GM10266 (cell line): ENCODE measurements around the gene ASTN2.
A peak's percentile ranks its signal among the peaks of the same experiment; 100 is the strongest.
"Not testable (repeated sequence)": the region's sequence is repeated elsewhere in the genome, so short reads cannot be mapped to it uniquely, and the experiment has no call there.

Experiments
- DNase-seq: peaks from one replicate; pipeline ENCODE4 v3.0.0; 2012; ENCODE audit errors: extremely low spot score
- TF ChIP-seq, protein P1 (sequence below): IDR thresholded peaks from 2 replicates; pipeline ENCODE4 v1.5.1; 2012; ENCODE audit warnings: mild to moderate bottlenecking, low read depth; ENCODE audit not compliant: control insufficient read depth, insufficient read depth; ENCODE audit errors: missing control alignments

ASTN2 gene

DNA sequence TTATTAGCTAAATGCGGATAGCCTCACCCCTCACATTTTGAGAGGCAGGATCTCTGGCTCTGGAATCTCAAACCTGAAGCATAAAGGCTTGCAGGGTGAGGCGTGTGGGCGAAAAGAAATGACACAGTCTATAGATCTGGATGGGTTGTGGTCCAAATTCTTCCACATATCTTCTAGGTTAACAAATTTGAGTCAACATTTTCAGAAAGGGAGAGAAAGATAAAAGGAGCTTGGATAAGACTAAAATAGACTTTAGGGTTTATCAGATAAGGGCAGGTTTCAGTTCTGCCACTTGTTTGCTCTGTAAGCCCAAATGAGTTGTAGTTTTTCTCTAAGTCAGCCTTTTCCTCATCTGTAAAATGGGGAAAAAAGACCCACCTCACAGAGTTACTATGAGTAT is 506.9 kb downstream of the ASTN2 start:
- DNase-seq = no peak
- TF ChIP-seq, protein P1, sequence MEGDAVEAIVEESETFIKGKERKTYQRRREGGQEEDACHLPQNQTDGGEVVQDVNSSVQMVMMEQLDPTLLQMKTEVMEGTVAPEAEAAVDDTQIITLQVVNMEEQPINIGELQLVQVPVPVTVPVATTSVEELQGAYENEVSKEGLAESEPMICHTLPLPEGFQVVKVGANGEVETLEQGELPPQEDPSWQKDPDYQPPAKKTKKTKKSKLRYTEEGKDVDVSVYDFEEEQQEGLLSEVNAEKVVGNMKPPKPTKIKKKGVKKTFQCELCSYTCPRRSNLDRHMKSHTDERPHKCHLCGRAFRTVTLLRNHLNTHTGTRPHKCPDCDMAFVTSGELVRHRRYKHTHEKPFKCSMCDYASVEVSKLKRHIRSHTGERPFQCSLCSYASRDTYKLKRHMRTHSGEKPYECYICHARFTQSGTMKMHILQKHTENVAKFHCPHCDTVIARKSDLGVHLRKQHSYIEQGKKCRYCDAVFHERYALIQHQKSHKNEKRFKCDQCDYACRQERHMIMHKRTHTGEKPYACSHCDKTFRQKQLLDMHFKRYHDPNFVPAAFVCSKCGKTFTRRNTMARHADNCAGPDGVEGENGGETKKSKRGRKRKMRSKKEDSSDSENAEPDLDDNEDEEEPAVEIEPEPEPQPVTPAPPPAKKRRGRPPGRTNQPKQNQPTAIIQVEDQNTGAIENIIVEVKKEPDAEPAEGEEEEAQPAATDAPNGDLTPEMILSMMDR = no peak

- no peak for DNase-seq
- TF ChIP-seq, protein P1 = no peak
Observed at GRCh38 chr9:116905171-116905588, 509.7 kb downstream of the ASTN2 start.

- TF ChIP-seq, protein P1 = peak; percentile 9
- no peak for DNase-seq
Observed at GRCh38 chr9:116904165-116904564, 510.7 kb downstream of the ASTN2 start.

GRCh38 chr9:116901260-116901659 is 513.6 kb downstream of the ASTN2 start:
- no peak for DNase-seq
- TF ChIP-seq, protein P1 = no peak

DNA sequence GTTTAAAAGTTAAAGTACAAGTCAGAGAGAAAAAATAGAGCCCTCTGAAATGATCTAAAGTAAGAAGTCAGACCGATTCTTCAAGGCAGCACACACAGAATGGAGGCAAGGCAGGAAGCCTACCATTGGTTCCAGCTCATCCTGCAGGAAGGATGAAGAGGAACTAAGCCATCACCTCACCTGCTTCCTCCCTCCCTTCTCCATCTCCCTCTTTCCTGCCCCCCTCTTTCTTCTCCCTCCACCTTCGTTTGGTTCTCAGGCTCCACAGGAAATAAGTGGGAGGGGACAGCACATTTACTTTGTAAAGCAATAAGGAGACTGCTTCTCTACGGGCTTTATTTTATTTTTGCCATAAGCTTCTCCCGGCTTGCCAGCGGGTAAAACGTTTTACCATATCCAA is 514.3 kb downstream of the ASTN2 start:
- DNase-seq = no peak
- TF ChIP-seq, protein P1 = no peak

DNA sequence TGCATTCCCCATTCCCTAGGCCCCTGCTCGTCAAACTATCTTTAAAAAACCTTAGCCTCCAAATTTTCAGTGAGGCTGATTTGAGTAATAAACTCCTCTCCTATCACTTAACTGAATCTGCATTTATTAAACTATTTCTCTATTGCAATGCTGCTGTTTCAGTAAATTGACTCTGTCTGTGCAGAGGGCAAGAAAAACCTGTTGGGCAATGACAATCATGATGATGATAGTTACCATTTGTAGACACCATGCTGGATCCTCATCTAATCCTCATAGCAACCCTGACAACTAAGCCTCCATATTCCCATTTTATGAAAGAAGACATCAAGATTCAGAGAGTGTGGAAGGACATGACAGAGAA is 514.9 kb downstream of the ASTN2 start:
- no peak for DNase-seq
- TF ChIP-seq, protein P1 = no peak

DNA sequence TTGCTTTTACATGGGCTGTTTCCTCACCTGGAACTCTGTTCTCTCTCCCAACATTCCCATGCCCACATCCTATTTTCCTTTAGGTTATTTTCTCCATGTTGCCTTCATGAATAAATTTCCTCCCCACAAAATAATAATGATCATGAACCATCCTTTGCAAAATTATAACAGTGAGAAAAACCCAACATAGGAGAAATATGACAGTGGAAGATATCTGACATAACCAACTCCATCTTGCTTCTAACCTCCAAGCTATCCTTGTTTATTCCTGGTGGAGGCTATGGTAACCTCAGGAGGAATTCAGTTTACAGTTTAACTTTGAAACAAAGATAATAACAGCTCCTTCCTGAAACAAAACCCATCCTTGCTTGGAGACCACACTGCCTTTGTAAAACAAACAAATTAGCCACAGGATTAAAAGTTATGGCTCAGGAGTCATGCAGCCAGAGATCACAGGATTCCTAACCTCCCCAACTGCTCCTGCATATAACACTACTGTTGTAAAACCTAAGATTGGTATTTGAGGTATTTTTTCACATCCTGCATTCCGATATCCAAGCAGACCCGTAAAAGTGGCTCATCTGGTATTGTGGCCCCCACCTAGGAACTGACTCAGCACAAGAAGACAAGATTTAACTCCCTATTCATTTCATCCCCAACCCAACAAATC is 515.4 kb downstream of the ASTN2 start:
- no peak for DNase-seq
- TF ChIP-seq, protein P1 = no peak

DNA sequence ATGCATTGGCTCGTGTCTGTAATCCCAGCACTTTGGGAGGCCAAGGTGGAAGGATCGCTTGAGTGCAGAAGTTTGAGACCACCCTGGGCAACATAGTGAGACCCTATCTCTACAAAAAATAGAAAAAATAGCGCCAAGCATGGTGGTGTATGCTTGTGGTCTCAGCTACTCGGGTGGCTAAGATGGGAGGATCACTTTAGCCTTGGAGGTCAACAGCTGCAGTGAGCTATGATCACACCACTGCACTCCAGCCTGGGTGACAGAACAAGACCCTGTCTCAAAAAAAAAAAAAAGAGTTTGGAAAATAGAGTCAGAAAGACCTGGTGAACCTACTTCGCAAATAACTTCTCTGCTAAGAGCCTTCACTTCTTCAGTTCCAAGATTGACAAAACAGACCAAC is 516.7 kb downstream of the ASTN2 start:
- not testable (repeated sequence) for DNase-seq
